ENCODE results near the gene LARP7.
"Not testable (repeated sequence)": the region's sequence is repeated elsewhere in the genome, so short reads cannot be mapped to it uniquely, and the experiment has no call there.

LARP7 gene

GRCh38 chr4:112642526-112642925 is 5.6 kb downstream of the LARP7 start:
- Histone ChIP-seq H3K36me3 (ENCODE audit: control insufficient read depth, insufficient read depth, low read length) (peaks cover 8% of the 10 kb centered on the region), H3K9ac (ENCODE audit: low read length) (no peak overlapping the region)

DNA sequence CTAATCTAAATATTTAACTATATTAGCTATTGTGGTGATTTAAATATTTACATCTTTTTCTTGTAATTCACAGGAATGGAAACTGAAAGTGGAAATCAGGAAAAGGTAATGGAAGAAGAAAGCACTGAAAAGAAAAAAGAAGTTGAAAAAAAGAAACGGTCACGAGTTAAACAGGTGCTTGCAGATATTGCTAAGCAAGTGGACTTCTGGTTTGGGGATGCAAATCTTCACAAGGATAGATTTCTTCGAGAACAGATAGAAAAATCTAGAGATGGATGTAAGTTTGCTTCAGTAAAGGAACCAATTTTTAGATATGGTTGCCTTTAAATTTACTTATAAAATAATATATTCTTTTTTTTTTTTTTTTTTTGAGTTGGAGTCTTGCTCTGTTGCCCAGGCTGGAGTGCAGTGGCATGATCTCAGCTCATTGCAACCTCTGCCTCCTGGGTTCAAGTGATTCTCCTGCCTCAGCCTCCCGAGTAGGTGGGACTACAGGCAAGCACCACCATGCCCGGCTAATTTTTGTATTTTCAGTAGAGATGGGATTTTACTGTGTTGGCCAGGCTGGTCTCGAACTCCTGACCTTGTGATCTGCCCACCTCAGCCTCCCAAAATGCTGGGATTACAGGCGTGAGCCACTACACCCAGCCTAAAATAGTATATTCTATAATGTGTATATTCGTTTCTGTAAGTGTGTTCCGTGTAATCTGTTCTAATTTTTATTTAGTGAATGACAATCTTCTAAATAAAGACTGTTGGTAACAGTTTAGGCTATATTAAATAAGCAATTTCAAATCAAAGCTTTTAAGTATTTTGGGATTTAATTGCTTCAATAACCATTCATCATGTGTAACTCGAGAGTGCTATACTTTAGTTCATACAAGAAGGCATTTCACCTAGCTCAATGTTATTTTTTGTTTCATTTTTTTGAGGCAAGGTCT is 7.9 kb downstream of the LARP7 start:
- not testable (repeated sequence) for H3K4me1 ChIP-seq (ENCODE audit: control insufficient read depth, insufficient read depth, low read length); H3K27me3 ChIP-seq (ENCODE audit: control insufficient read depth, insufficient read depth, low read length); H3K4me3 ChIP-seq (ENCODE audit: low read length); H3K27ac ChIP-seq (ENCODE audit: low read depth, low read length); H3K9ac ChIP-seq (ENCODE audit: low read length)
- peaks cover 11% of the 10 kb centered on the region for H3K36me3 ChIP-seq (ENCODE audit: control insufficient read depth, insufficient read depth, low read length)

More at GRCh38 chr4:112642526-112642925, 5.6 kb downstream of the LARP7 start:
- Histone ChIP-seq H3K4me3 (ENCODE audit: low read length) (no peak overlapping the region), H3K27ac (ENCODE audit: low read depth, low read length) (no peak overlapping the region), H3K4me1 (ENCODE audit: control insufficient read depth, insufficient read depth, low read length) (no peaks in the 10 kb centered on the region), H3K27me3 (ENCODE audit: control insufficient read depth, insufficient read depth, low read length) (no peaks in the 10 kb centered on the region)

GRCh38 chr4:112645541-112646329 is 8.8 kb downstream of the LARP7 start:
- no peak overlapping the region for H3K4me3 ChIP-seq (ENCODE audit: low read length)
- H3K27ac ChIP-seq (ENCODE audit: low read depth, low read length) = no peak overlapping the region
- H3K9ac ChIP-seq (ENCODE audit: low read length) = no peak overlapping the region
- no peaks in the 10 kb centered on the region for H3K27me3 ChIP-seq (ENCODE audit: control insufficient read depth, insufficient read depth, low read length)
- no peaks in the 10 kb centered on the region for H3K4me1 ChIP-seq (ENCODE audit: control insufficient read depth, insufficient read depth, low read length)
- peaks cover 11% of the 10 kb centered on the region for H3K36me3 ChIP-seq (ENCODE audit: control insufficient read depth, insufficient read depth, low read length)

DNA sequence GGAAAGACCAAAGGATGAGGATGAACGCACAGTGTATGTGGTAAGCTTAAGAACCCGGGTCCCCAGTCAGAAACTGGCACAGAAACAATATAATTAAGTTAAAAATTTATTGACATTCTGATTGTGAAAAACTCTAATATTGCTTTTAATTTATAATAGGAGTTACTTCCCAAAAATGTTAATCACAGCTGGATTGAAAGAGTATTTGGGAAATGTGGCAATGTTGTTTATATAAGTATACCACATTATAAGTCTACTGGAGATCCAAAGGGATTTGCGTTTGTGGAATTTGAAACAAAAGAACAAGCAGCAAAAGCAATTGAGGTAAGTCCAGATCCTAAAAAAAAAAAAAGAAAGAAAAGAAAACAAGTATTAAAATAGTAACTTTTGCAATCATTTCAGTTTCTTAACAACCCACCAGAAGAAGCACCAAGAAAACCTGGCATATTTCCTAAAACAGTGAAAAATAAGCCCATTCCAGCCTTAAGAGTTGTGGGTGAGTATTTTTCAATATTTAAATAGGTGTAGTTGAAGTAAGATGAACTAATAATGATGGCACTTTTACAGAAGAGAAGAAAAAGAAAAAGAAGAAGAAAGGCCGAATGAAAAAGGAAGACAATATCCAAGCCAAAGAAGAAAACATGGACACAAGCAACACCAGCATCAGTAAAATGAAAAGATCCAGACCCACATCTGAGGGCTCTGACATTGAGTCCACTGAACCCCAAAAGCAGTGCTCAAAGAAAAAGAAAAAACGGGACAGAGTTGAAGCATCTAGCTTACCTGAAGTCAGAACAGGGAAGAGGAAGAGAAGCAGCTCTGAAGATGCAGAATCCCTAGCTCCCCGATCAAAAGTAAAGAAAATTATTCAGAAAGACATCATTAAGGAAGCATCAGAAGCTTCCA is 9.9 kb downstream of the LARP7 start:
- H3K36me3 ChIP-seq (ENCODE audit: control insufficient read depth, insufficient read depth, low read length) = peaks cover 11% of the 10 kb centered on the region

GRCh38 chr4:112647785-112648184 is 10.8 kb downstream of the LARP7 start:
- Histone ChIP-seq H3K4me3 (ENCODE audit: low read length) (no peak overlapping the region), H3K27me3 (ENCODE audit: control insufficient read depth, insufficient read depth, low read length) (no peaks in the 10 kb centered on the region), H3K27ac (ENCODE audit: low read depth, low read length) (no peak overlapping the region), H3K36me3 (ENCODE audit: control insufficient read depth, insufficient read depth, low read length) (peaks cover 11% of the 10 kb centered on the region), H3K9ac (ENCODE audit: low read length) (no peak overlapping the region), H3K4me1 (ENCODE audit: control insufficient read depth, insufficient read depth, low read length) (no peaks in the 10 kb centered on the region)

More for the DNA sequence above, 9.9 kb downstream of the LARP7 start:
- Histone ChIP-seq H3K9ac (ENCODE audit: low read length) (no peak overlapping the region), H3K27ac (ENCODE audit: low read depth, low read length) (no peak overlapping the region), H3K4me1 (ENCODE audit: control insufficient read depth, insufficient read depth, low read length) (no peaks in the 10 kb centered on the region), H3K4me3 (ENCODE audit: low read length) (no peak overlapping the region), H3K27me3 (ENCODE audit: control insufficient read depth, insufficient read depth, low read length) (no peaks in the 10 kb centered on the region)

DNA sequence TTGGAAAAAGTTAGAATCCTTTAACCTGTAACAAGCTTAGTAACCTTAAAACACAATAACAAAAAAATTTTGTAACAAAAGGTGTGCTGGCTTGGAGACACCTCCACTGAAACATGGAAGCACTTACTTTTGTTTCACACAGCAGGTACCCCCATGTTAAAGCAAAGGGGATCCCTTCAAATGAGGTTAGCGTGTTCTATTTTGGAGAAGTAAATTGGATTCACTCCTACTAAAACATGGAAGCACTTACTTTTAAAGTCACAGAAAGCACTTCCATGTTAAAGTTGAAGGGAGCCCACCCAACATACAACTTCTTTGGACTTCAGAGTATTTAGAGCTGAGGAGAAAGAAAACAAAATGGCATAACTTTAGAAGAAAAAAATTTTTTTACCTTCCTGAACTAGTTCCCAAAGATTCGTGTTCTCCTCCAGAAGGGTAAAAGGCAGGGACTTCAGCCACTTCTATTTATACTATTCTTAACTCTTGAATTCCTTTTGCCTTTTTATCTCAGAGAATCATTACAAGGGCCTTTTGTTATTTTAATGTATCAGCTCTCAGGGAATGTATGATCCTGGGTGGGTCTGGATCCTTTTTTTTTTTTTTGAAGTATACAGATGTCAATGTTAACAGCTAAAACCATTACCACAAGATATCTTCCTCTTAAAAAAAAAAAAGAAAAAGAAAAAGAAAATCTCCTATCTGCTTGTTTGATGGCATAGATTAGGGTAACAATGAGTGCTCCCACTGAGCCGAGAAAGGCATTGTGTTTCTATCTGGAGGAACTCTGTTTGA is 11.5 kb downstream of the LARP7 start:
- no peak overlapping the region for H3K27ac ChIP-seq (ENCODE audit: low read depth, low read length)
- peaks cover 11% of the 10 kb centered on the region for H3K36me3 ChIP-seq (ENCODE audit: control insufficient read depth, insufficient read depth, low read length)
- H3K9ac ChIP-seq (ENCODE audit: low read length) = no peak overlapping the region
- H3K4me3 ChIP-seq (ENCODE audit: low read length) = no peak overlapping the region
- no peaks in the 10 kb centered on the region for H3K4me1 ChIP-seq (ENCODE audit: control insufficient read depth, insufficient read depth, low read length)
- no peaks in the 10 kb centered on the region for H3K27me3 ChIP-seq (ENCODE audit: control insufficient read depth, insufficient read depth, low read length)

- no peak overlapping the region for H3K9ac ChIP-seq (ENCODE audit: low read length)
- peaks cover 11% of the 10 kb centered on the region for H3K36me3 ChIP-seq (ENCODE audit: control insufficient read depth, insufficient read depth, low read length)
- no peak overlapping the region for H3K27ac ChIP-seq (ENCODE audit: low read depth, low read length)
- H3K4me3 ChIP-seq (ENCODE audit: low read length) = no peak overlapping the region
- no peaks in the 10 kb centered on the region for H3K4me1 ChIP-seq (ENCODE audit: control insufficient read depth, insufficient read depth, low read length)
- no peaks in the 10 kb centered on the region for H3K27me3 ChIP-seq (ENCODE audit: control insufficient read depth, insufficient read depth, low read length)
Measured at GRCh38 chr4:112649055-112649408, 12.1 kb downstream of the LARP7 start.

- H3K4me1 ChIP-seq (ENCODE audit: control insufficient read depth, insufficient read depth, low read length) = no peaks in the 10 kb centered on the region
- no peak overlapping the region for H3K9ac ChIP-seq (ENCODE audit: low read length)
- no peaks in the 10 kb centered on the region for H3K27me3 ChIP-seq (ENCODE audit: control insufficient read depth, insufficient read depth, low read length)
- H3K27ac ChIP-seq (ENCODE audit: low read depth, low read length) = no peak overlapping the region
- no peak overlapping the region for H3K4me3 ChIP-seq (ENCODE audit: low read length)
- H3K36me3 ChIP-seq (ENCODE audit: control insufficient read depth, insufficient read depth, low read length) = peaks cover 11% of the 10 kb centered on the region
Measured at GRCh38 chr4:112650332-112650731, 13.4 kb downstream of the LARP7 start.

GRCh38 chr4:112651641-112652040 is 14.7 kb downstream of the LARP7 start:
- Histone ChIP-seq H3K36me3 (ENCODE audit: control insufficient read depth, insufficient read depth, low read length) (peaks cover 7% of the 10 kb centered on the region), H3K4me3 (ENCODE audit: low read length) (no peak overlapping the region)

DNA sequence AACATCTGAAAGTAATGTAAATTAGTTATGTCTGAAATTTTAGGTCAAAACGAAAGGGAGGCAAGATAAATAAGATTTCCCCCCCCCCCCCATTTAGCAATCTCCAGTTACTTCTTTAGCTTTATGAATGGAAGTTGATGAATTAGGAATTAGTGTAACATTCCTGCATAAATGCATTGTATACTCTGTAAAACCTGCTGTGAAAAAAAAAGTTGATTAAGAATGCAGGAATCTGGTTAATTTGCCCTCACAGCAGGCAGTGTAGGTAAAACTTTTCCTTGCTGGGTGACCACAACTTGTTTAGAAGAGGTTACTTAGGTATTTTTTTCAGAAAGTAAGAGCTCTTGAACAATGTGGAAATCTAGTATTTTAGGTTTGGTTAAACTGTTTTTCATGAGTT is 15.3 kb downstream of the LARP7 start:
- Histone ChIP-seq H3K9ac (ENCODE audit: low read length) (no peak overlapping the region), H3K4me1 (ENCODE audit: control insufficient read depth, insufficient read depth, low read length) (no peaks in the 10 kb centered on the region), H3K36me3 (ENCODE audit: control insufficient read depth, insufficient read depth, low read length) (peaks cover 3% of the 10 kb centered on the region), H3K4me3 (ENCODE audit: low read length) (no peak overlapping the region), H3K27me3 (ENCODE audit: control insufficient read depth, insufficient read depth, low read length) (no peaks in the 10 kb centered on the region), H3K27ac (ENCODE audit: low read depth, low read length) (no peak overlapping the region)

More at GRCh38 chr4:112651641-112652040, 14.7 kb downstream of the LARP7 start:
- Histone ChIP-seq H3K27me3 (ENCODE audit: control insufficient read depth, insufficient read depth, low read length) (no peaks in the 10 kb centered on the region), H3K4me1 (ENCODE audit: control insufficient read depth, insufficient read depth, low read length) (no peaks in the 10 kb centered on the region), H3K9ac (ENCODE audit: low read length) (no peak overlapping the region), H3K27ac (ENCODE audit: low read depth, low read length) (no peak overlapping the region)

- H3K4me1 ChIP-seq (ENCODE audit: control insufficient read depth, insufficient read depth, low read length) = no peaks in the 10 kb centered on the region
- no peaks in the 10 kb centered on the region for H3K36me3 ChIP-seq (ENCODE audit: control insufficient read depth, insufficient read depth, low read length)
- H3K9ac ChIP-seq (ENCODE audit: low read length) = no peak overlapping the region
- no peak overlapping the region for H3K4me3 ChIP-seq (ENCODE audit: low read length)
- no peaks in the 10 kb centered on the region for H3K27me3 ChIP-seq (ENCODE audit: control insufficient read depth, insufficient read depth, low read length)
- H3K27ac ChIP-seq (ENCODE audit: low read depth, low read length) = no peak overlapping the region
Measured at GRCh38 chr4:112655270-112655669, 18.3 kb downstream of the LARP7 start.
